Left lung (tissue), 10 donors: ENCODE results near the gene SGTB. TPM values are rescaled to one million over a fixed set of nuclear protein-coding genes. Genes with fewer than 3 reads are reported as not detected.

Experiments used
- ATAC-seq: fragments of 200-7000 bp; cut with Tn5 transposase; one replicate; pipeline ENCODE4 v1.9.1; 2020; ENCODE audit warnings: moderate library complexity
- DNase-seq, 4 donors: peaks; one replicate each; pipeline ENCODE4 v3.0.0-alpha.2; 2013 to 2020
- H3K27ac ChIP-seq, 2 donors: fragments of 200-600 bp; sonication (generic) in 1 of 2; one replicate each; pipeline versions ENCODE4 v1.5.0 to v1.8.0; 2020 to 2021
- H3K27me3 ChIP-seq, 2 donors: fragments of 200-600 bp; sonication (generic) in 1 of 2; one replicate each; pipeline versions ENCODE4 v1.5.0 to v1.8.0; 2020 to 2021
- H3K36me3 ChIP-seq, 2 donors: fragments of 200-600 bp; sonication (generic) in 1 of 2; one replicate each; pipeline versions ENCODE4 v1.5.0 to v1.8.0; 2020 to 2021
- H3K4me1 ChIP-seq, 2 donors: fragments of 200-600 bp; one replicate each; pipeline ENCODE4 v1.8.0; 2021
- H3K4me3 ChIP-seq, 2 donors: fragments of 200-600 bp; sonication (generic) in 1 of 2; one replicate each; pipeline versions ENCODE4 v1.5.0 to v1.8.0; 2020 to 2021; ENCODE audit warnings: mild to moderate bottlenecking in 1 of 2
- H3K9me3 ChIP-seq, 2 donors: fragments of 200-600 bp; sonication (generic) in 1 of 2; one replicate each; pipeline versions ENCODE4 v1.5.0 to v1.8.0; 2020 to 2021
- CTCF ChIP-seq, 2 donors: fragments of 200-600 bp; sonication (generic) in 1 of 2; IDR thresholded peaks; one replicate each; pipeline versions ENCODE4 v1.5.0 to v1.8.0; 2021; ENCODE audit warnings: antibody characterized with exemption in 2 of 2
- intact Hi-C, 2 donors: fragments of 100-400 bp; cut with DNase I; formaldehyde crosslinking; loops; one replicate each; pipeline versions ENCODE4 v1.11.2 to v1.14.2; 2022
- polyA plus RNA-seq, 6 donors: library from polyadenylated mRNA; unstranded; fragments of 120-200 nt; gene quantifications; one replicate each; pipeline ENCODE4 v1.2.1, GENCODE V29; 2013; ENCODE audit not compliant: insufficient read length in 6 of 6
- total RNA-seq, 2 donors: library from RNA; stranded (reverse); fragmentation: NEBNext Ultra II Directional; extraction: Animal tissue kit (Norgen Biotek cat#: 25700); gene quantifications; one replicate each; pipeline ENCODE4 v1.2.1, GENCODE V29; 2021
- donor health status: DM: no; HTN: yes; CAD: no.
- donor health status: DM: no; HTN: no; CAD: no.

SGTB gene
- total and polyA plus RNA-seq, 8 donors = 7.7 to 22.6 (median 9.2) TPM

- no peak for TF ChIP-seq CTCF (IDR thresholded peaks at IDR 0.05)
- H3K27ac ChIP-seq = no peak overlapping the region
- no peak for ATAC-seq
Measured at GRCh38 chr5:65651144-65651543, 70.8 kb downstream of the SGTB start.

GRCh38 chr5:65647941-65648340 lies 74.0 kb downstream of the SGTB start:
- H3K27me3 ChIP-seq = no peaks in the 10 kb centered on the region
- H3K36me3 ChIP-seq = peaks cover 0 to 17% of the 10 kb centered on the region in 2 donors
- no peak for ATAC-seq
- DNase-seq = no peak
- H3K4me1 ChIP-seq = no peaks in the 10 kb centered on the region
- no peaks in the 10 kb centered on the region for H3K9me3 ChIP-seq
- H3K4me3 ChIP-seq = no peak overlapping the region
- intact Hi-C loops = no loop called here
- H3K27ac ChIP-seq = no peak overlapping the region
- no peak for TF ChIP-seq CTCF (IDR thresholded peaks at IDR 0.05)

More at GRCh38 chr5:65651144-65651543, 70.8 kb downstream of the SGTB start:
- intact Hi-C loops = no loop called here
- H3K4me3 ChIP-seq = no peak overlapping the region
- peaks cover 2 to 29% of the 10 kb centered on the region in 2 donors for H3K36me3 ChIP-seq
- no peaks in the 10 kb centered on the region for H3K9me3 ChIP-seq
- no peaks in the 10 kb centered on the region for H3K4me1 ChIP-seq
- H3K27me3 ChIP-seq = no peaks in the 10 kb centered on the region
- DNase-seq = no peak

GRCh38 chr5:65646938-65647337 lies 75.0 kb downstream of the SGTB start:
- no peak for TF ChIP-seq CTCF (IDR thresholded peaks at IDR 0.05)
- peaks cover 0 to 12% of the 10 kb centered on the region in 2 donors for H3K36me3 ChIP-seq
- no peaks in the 10 kb centered on the region for H3K4me1 ChIP-seq
- H3K27ac ChIP-seq = no peak overlapping the region
- intact Hi-C loops = no loop called here
- H3K9me3 ChIP-seq = no peaks in the 10 kb centered on the region
- H3K27me3 ChIP-seq = no peaks in the 10 kb centered on the region
- H3K4me3 ChIP-seq = no peak overlapping the region
- ATAC-seq (no peak), DNase-seq (no peak)

GRCh38 chr5:65640240-65640639 lies 81.7 kb downstream of the SGTB start:
- ATAC-seq (no peak), DNase-seq (no peak)
- H3K4me3 ChIP-seq = no peak overlapping the region
- TF ChIP-seq CTCF (IDR thresholded peaks at IDR 0.05) = no peak
- H3K4me1 ChIP-seq = no peaks in the 10 kb centered on the region
- no peaks in the 10 kb centered on the region for H3K27me3 ChIP-seq
- intact Hi-C loops = no loop called here
- no peaks in the 10 kb centered on the region for H3K9me3 ChIP-seq
- peaks cover 0 to 53% of the 10 kb centered on the region in 2 donors for H3K36me3 ChIP-seq
- H3K27ac ChIP-seq = no peak overlapping the region

- peaks cover 3 to 14% of the 10 kb centered on the region in 2 donors for H3K4me1 ChIP-seq
- ATAC-seq (no peak), DNase-seq (no peak)
- no peaks in the 10 kb centered on the region for H3K9me3 ChIP-seq
- peaks cover 0 to 17% of the 10 kb centered on the region in 2 donors for H3K36me3 ChIP-seq
- H3K27ac ChIP-seq = no peak overlapping the region
- H3K27me3 ChIP-seq = no peaks in the 10 kb centered on the region
- no peak overlapping the region for H3K4me3 ChIP-seq
- intact Hi-C loops = no loop called here
- TF ChIP-seq CTCF (IDR thresholded peaks at IDR 0.05) = no peak
Measured at GRCh38 chr5:65630981-65631380, 90.9 kb downstream of the SGTB start.
